Activated naive CD8-positive, alpha-beta T cell treated with anti-CD3 and anti-CD28 coated beads, Interleukin-2, amount 10 ng/mL, durations not matched to agents 7 days and 5 days (primary cell): ENCODE measurements around the gene SHROOM1. TPM values are rescaled to one million over a fixed set of nuclear protein-coding genes. Genes with fewer than 3 reads are reported as not detected.
A peak's percentile ranks its signal among the peaks of the same experiment; 100 is the strongest.

Experiments
- ATAC-seq: fragments of 150-1000 bp; cut with Tn5 transposase; one replicate; pipeline ENCODE4 v1.10.0; 2021; ENCODE audit warnings: low read depth, moderate library complexity
- POLR2A ChIA-PET: fragments of 350-600 bp; sonication (Branson Sonifier 250); formaldehyde crosslinking; loops from one replicate; lab custom pipeline; 2021; ENCODE audit warnings: antibody characterized with exemption; lab: Charles Lee
- DNase-seq: peaks from one replicate; pipeline ENCODE4 v3.0.0; 2021
- H3K27ac Mint-ChIP-seq: one replicate; pipeline ENCODE4 v1.8.0; 2022; ENCODE audit warnings: mild to moderate bottlenecking, mixed read lengths
- H3K27me3 Mint-ChIP-seq: one replicate; pipeline ENCODE4 v1.8.0; 2022; ENCODE audit warnings: mild to moderate bottlenecking, moderate library complexity, mixed read lengths
- H3K36me3 Mint-ChIP-seq: one replicate; pipeline ENCODE4 v1.8.0; 2021; ENCODE audit warnings: mild to moderate bottlenecking, mixed read lengths
- H3K4me1 Mint-ChIP-seq: one replicate; pipeline ENCODE4 v1.8.0; 2021; ENCODE audit warnings: mixed read lengths
- H3K4me3 Mint-ChIP-seq: one replicate; pipeline ENCODE4 v1.8.0; 2022; ENCODE audit warnings: mild to moderate bottlenecking, moderate library complexity, mixed read lengths
- H3K9me3 Mint-ChIP-seq: one replicate; pipeline ENCODE4 v1.8.0; 2021; ENCODE audit warnings: mixed read lengths
- total RNA-seq, 2 experiments: library from RNA; stranded (reverse); gene quantifications; one replicate each; pipeline ENCODE4 v1.2.3, GENCODE V29; 2021

The SHROOM1 gene
- total RNA-seq, 2 experiments from 2014 or later, result 4.0 to 6.3 TPM

- no peak overlapping the region for H3K4me3 Mint-ChIP-seq
- DNase-seq, result no peak
- no peaks in the 10 kb centered on the region for H3K9me3 Mint-ChIP-seq
- no peaks in the 10 kb centered on the region for H3K4me1 Mint-ChIP-seq
- H3K27ac Mint-ChIP-seq, result no peak overlapping the region
- POLR2A ChIA-PET, result interaction anchor here (0.6 to 1.2 kb wide), 2 partner anchors 17 to 25 kb away, joined by 3 to 5 read pairs; no protein-coding TSS in a partner anchor
- no peak for ATAC-seq
- no peaks in the 10 kb centered on the region for H3K27me3 Mint-ChIP-seq
- no peaks in the 10 kb centered on the region for H3K36me3 Mint-ChIP-seq
These were observed 10.4 kb upstream of the SHROOM1 start for GRCh38 chr5:132840896-132841295.

DNA sequence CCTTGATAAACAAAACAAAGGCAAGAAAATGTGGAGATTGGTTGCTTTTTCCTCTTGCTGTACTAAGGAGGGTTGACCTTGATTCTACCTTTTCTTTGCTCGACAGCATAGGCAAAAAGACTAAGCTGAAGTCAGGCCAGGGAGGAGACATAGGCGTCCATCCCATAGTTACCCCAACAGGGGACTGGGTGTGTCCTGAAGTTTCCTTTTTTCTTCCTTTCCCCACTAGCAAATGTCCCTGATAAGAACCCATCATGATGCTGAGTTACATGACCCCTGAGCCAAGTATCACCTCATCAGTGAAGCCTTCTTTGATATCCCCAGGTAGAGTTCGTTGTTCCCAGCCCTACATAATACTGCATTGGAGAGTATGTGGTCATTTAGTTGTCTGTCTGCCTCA, 9.9 kb upstream of the SHROOM1 start:
- DNase-seq (no peak), ATAC-seq (no peak)
- Mint-ChIP-seq H3K36me3 (no peaks in the 10 kb centered on the region), H3K4me3 (no peak overlapping the region), H3K4me1 (no peaks in the 10 kb centered on the region), H3K27me3 (no peaks in the 10 kb centered on the region), H3K27ac (no peak overlapping the region), H3K9me3 (no peaks in the 10 kb centered on the region)
- POLR2A ChIA-PET, result no interaction called here

DNA sequence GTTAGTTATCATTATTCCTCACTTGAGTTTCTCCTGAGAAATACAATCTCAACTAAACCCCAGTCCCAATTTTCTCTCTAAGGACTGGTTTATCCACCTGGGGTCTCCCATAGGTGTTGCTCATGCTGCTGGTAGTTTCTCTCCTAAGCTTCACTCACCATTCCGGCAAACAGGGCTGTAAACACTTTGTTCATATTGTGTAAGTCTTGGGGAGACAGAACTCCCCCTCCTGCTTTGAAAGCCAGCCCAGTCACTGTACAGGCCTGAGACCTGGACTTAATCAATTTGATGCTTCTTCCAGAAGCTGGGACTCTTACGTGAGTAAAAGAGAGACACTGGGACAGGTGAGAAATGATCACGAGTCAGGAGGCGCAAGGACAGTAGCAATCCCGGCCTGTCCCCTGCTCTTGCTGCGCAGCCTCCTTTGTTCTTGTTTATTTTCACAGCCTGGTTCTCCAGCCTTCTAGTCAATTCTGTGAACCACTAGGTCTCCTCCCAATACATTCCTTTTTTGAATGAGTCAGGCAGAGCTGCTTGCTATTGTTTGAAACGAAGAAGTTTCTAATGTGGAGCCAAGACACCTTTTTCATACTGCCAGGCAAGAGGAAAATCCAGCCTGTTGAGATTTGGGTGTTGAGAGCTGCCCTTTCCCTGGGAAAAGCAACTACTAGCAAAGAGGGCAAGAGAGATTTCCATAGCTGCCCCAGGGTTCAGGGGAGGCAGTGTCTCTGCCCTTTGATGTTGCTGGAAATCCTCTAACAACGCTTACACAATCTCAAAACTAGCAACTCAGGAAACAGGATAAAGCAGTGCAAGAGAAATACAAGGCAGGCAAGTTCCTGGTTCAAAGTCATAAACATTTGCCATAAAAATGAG, 9.2 kb upstream of the SHROOM1 start:
- ATAC-seq (no peak), DNase-seq (no peak)
- Mint-ChIP-seq H3K4me3 (no peak overlapping the region), H3K27me3 (no peaks in the 10 kb centered on the region), H3K9me3 (no peaks in the 10 kb centered on the region), H3K27ac (no peak overlapping the region), H3K4me1 (no peaks in the 10 kb centered on the region), H3K36me3 (no peaks in the 10 kb centered on the region)
- POLR2A ChIA-PET, result no interaction called here

- no peak overlapping the region for H3K27ac Mint-ChIP-seq
- DNase-seq (no peak), ATAC-seq (no peak)
- H3K27me3 Mint-ChIP-seq, result no peaks in the 10 kb centered on the region
- H3K36me3 Mint-ChIP-seq, result no peaks in the 10 kb centered on the region
- no peaks in the 10 kb centered on the region for H3K4me1 Mint-ChIP-seq
- H3K9me3 Mint-ChIP-seq, result no peaks in the 10 kb centered on the region
- H3K4me3 Mint-ChIP-seq, result no peak overlapping the region
- POLR2A ChIA-PET, result no interaction called here
These were observed 8.3 kb upstream of the SHROOM1 start for GRCh38 chr5:132838516-132839282.

DNA sequence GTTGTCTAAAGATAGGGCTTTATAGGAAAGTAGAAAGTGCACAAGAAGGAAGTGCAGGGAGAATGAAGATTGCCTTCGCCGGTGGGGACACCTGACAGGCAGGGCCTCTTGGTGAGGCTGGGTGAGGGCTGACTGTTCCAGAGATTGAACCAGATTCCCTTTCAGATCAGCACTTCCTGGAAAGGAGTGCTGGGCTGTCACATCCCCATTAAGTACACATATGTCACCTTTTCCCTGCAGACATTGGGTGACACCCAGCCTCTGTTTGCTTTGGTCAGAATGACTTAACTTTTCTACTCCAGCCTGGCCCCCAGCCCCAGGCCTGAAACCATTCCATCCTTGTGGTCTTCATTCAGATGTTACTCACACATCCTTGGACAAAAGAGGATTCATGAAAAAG, 7.4 kb upstream of the SHROOM1 start:
- DNase-seq, result no peak
- H3K27me3 Mint-ChIP-seq, result peaks cover under 1% of the 10 kb centered on the region

GRCh38 chr5:132836852-132837251, 6.4 kb upstream of the SHROOM1 start:
- Mint-ChIP-seq H3K27me3 (peaks cover 3% of the 10 kb centered on the region), H3K9me3 (no peaks in the 10 kb centered on the region), H3K4me1 (no peaks in the 10 kb centered on the region), H3K36me3 (no peaks in the 10 kb centered on the region), H3K4me3 (no peak overlapping the region), H3K27ac (no peak overlapping the region)
- no peak for ATAC-seq
- POLR2A ChIA-PET, result interaction anchor here (0.7 kb wide), 1 partner anchor 19 kb away, joined by 3 read pairs; no protein-coding TSS in a partner anchor
- no peak for DNase-seq

More for the DNA sequence above, 7.4 kb upstream of the SHROOM1 start:
- H3K9me3 Mint-ChIP-seq, result no peaks in the 10 kb centered on the region
- no peaks in the 10 kb centered on the region for H3K4me1 Mint-ChIP-seq
- no peak for ATAC-seq
- no peaks in the 10 kb centered on the region for H3K36me3 Mint-ChIP-seq
- no peak overlapping the region for H3K4me3 Mint-ChIP-seq
- H3K27ac Mint-ChIP-seq, result no peak overlapping the region
- POLR2A ChIA-PET, result interaction anchor here (0.7 kb wide), 1 partner anchor 18 kb away, joined by 3 read pairs; no protein-coding TSS in a partner anchor

DNA sequence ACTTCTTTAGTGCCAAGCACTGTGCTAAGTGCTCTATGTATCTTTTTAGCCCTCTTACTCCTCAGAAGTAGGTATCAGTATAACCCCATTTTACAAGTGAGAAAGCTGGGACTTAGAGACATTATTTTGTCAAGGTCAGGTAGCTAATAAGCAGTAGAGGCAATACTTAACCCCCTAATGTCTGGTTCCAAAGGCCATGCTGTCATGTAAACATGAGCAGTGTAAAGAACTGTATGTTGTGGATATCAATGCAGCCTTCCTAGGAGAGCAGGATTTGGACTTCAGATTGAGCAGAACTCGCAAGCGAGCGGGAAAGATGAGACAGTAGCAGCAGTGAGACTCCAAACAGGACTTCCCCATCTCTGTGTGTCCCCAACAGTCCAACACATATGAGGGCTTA, 3.6 kb upstream of the SHROOM1 start:
- peaks cover 6% of the 10 kb centered on the region for H3K4me1 Mint-ChIP-seq
- ATAC-seq (no peak), DNase-seq (no peak)
- no peak overlapping the region for H3K27ac Mint-ChIP-seq
- no peaks in the 10 kb centered on the region for H3K9me3 Mint-ChIP-seq
- POLR2A ChIA-PET, result no interaction called here
- no peak overlapping the region for H3K4me3 Mint-ChIP-seq
- no peaks in the 10 kb centered on the region for H3K36me3 Mint-ChIP-seq
- H3K27me3 Mint-ChIP-seq, result peaks cover 17% of the 10 kb centered on the region

GRCh38 chr5:132832612-132833011, 2.2 kb upstream of the SHROOM1 start:
- no peaks in the 10 kb centered on the region for H3K36me3 Mint-ChIP-seq
- H3K27me3 Mint-ChIP-seq, result peaks cover 30% of the 10 kb centered on the region
- DNase-seq (no peak), ATAC-seq (no peak)
- POLR2A ChIA-PET, result no interaction called here
- no peaks in the 10 kb centered on the region for H3K9me3 Mint-ChIP-seq
- no peak overlapping the region for H3K27ac Mint-ChIP-seq
- peaks cover 6% of the 10 kb centered on the region for H3K4me1 Mint-ChIP-seq
- peak overlapping the region; percentile 4 for H3K4me3 Mint-ChIP-seq

DNA sequence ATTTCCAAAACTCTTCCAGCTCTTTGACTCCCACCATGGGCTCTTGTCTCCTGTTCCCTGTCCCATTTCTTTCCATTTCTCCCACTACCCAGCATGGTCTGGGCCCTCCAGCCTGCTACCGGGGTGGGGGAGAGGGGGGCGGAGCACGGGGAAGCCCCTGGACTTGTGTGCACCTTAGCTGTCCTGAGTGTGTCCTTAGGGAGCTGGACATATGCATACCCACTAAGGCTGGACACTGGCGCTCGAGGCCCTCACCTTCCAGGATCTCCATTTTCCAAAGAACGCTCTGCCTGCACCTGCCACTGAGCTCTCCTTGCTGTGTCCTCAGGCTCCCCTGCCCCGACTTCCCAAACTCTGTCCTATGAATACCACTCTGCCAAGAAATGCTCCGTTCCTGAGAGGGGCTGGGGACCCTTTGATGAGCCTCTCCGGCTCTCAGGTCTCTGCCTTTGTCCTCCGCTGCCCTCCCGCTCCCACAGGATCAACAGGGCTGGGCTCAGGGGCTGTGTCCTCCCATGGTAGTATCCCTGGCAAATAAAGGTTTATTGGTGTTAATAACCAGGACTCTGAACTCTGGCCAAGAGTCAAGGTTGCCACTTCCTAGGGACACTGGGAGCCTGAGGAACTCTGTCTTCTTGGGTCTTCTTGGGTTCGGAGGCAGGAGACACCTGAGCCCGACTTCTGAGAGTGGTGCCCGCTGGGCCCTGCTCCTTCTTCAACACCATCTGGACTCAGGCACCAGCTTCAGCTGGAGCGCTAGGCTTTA, 831 bp upstream of the SHROOM1 start:
- DNase-seq (no peak), ATAC-seq (no peak)
- POLR2A ChIA-PET, result no interaction called here
- peaks cover 2% of the 10 kb centered on the region for H3K36me3 Mint-ChIP-seq
- H3K27me3 Mint-ChIP-seq, result peaks cover 40% of the 10 kb centered on the region
- peak overlapping the region; percentile 60 for H3K27ac Mint-ChIP-seq
- H3K9me3 Mint-ChIP-seq, result no peaks in the 10 kb centered on the region
- peak overlapping the region; percentile 75 for H3K4me3 Mint-ChIP-seq
- peaks cover 9% of the 10 kb centered on the region for H3K4me1 Mint-ChIP-seq

- peak overlapping the region; percentile 91 for H3K4me3 Mint-ChIP-seq
- DNase-seq (peak; percentile 85), ATAC-seq (peak; percentile 83)
- no peaks in the 10 kb centered on the region for H3K9me3 Mint-ChIP-seq
- H3K27ac Mint-ChIP-seq, result peak overlapping the region; percentile 69
- POLR2A ChIA-PET, result interaction anchor here (0.5 to 1.5 kb wide), 2 partner anchors 16 to 132 kb away, joined by 3 read pairs; partner anchors contain the start of gene SOWAHA
- peaks cover 9% of the 10 kb centered on the region for H3K4me1 Mint-ChIP-seq
- peaks cover 40% of the 10 kb centered on the region for H3K27me3 Mint-ChIP-seq
- H3K36me3 Mint-ChIP-seq, result peaks cover 2% of the 10 kb centered on the region
These were observed 558 bp downstream of the SHROOM1 start for GRCh38 chr5:132829742-132830435.

- Mint-ChIP-seq H3K4me1 (peaks cover 14% of the 10 kb centered on the region), H3K4me3 (peak overlapping the region; percentile 91), H3K27ac (peak overlapping the region; percentile 16), H3K27me3 (peaks cover 40% of the 10 kb centered on the region), H3K36me3 (peaks cover 2% of the 10 kb centered on the region), H3K9me3 (no peaks in the 10 kb centered on the region)
- DNase-seq (no peak), ATAC-seq (no peak)
- POLR2A ChIA-PET, result interaction anchor here (0.5 to 1.7 kb wide), 3 partner anchors 15 to 222 kb away, joined by 3 to 5 read pairs (median 3); partner anchors contain the start of genes HSPA4 and SOWAHA
These were observed 1.5 kb downstream of the SHROOM1 start for GRCh38 chr5:132828846-132829494.
